GM12892 (cell line): ENCODE data around the gene CLEC18C.
"Not testable (repeated sequence)": the region's sequence is repeated elsewhere in the genome, so short reads cannot be mapped to it uniquely, and the experiment has no call there.

ENCODE experiments used
- DNase-seq: peaks from one replicate; pipeline ENCODE4 v3.0.0; 2011; ENCODE audit not compliant: insufficient read length
- FAIRE-seq: peaks from 2 replicates; lab custom pipeline; 2011; peaks lifted over from hg19 to GRCh38; lab: Jason Lieb, UNC
- POLR2A ChIP-seq: IDR thresholded peaks from 2 replicates; pipeline ENCODE4 v1.6.1; 2011; ENCODE audit warnings: low read depth, low read length, control low read depth
- POLR2AphosphoS5 ChIP-seq: IDR thresholded peaks from 2 replicates; pipeline ENCODE4 v1.6.1; 2011; ENCODE audit warnings: low read depth, low read length, control low read depth
- TAF1 ChIP-seq: IDR thresholded peaks from 2 replicates; pipeline ENCODE4 v1.6.1; 2011; ENCODE audit warnings: low read depth, mild to moderate bottlenecking, control low read depth, low read length, borderline replicate concordance

CLEC18C gene

DNA sequence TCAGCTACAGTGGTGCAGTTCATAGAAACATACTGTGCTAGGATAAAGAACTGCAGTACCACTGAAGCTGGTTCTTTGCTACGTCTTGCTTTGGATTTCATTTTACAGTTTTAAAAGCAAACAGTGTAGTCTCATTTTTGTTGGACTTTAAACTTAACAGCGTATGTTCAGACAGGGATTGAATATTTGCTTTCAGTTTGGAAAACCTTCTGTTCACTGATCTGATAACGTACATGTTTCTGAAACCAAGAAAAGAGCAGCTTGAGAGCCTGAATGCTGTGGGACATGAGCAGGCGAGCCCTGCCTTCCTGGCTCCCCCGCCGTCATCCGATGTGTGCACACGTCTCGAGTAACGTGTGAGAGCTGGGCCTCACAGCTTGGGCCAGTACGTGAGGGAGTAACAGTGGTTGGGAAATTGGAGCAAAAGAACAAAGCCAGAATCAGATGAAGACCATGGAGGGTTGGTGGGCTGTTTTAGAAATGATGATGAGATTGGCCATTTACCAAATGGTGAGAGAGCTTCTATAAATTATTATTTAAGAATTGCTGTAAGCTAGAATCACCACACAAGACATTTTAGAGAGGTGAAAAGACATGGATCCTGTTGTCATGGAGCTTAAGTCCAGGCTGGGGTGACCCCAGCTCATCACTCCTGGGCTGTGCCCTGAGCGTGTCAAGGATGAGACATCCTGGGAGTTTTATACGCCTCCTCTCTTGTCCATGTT is 20.8 kb upstream of the CLEC18C start:
- no peak for DNase-seq
- TF ChIP-seq POLR2A, result no peak
- no peak for TF ChIP-seq POLR2AphosphoS5
- no peak for TF ChIP-seq TAF1
- no peak for FAIRE-seq

DNA sequence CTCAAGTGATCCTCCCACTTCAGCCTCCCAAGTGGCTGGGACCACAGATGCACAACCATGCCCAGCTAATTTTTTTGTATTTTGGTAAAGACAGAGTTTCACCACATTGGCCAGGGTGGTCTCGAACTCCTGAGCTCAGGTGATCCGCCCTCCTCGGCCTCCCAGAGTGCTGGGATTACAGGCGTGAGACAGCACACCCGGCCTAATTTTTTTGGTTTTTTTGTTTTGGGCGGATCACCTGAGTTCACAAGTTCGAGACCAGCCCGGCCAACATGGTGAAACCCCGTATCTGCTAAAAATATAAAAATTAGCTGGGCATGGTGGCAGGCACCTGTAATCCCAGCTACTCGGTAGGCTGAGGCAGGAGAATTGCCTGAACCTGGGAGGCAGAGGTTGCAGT is 18.9 kb upstream of the CLEC18C start:
- not testable (repeated sequence) for DNase-seq, FAIRE-seq

GRCh38 chr16:70156207-70156978 is 17.2 kb upstream of the CLEC18C start:
- DNase-seq (no peak), FAIRE-seq (no peak)
- no peak for TF ChIP-seq TAF1
- TF ChIP-seq POLR2AphosphoS5, result no peak
- no peak for TF ChIP-seq POLR2A

GRCh38 chr16:70157105-70157476 is 16.5 kb upstream of the CLEC18C start:
- TF ChIP-seq POLR2AphosphoS5, result no peak
- no peak for TF ChIP-seq POLR2A
- TF ChIP-seq TAF1, result no peak
- FAIRE-seq (no peak), DNase-seq (no peak)

- FAIRE-seq (no peak), DNase-seq (no peak)
- TF ChIP-seq POLR2A, result no peak
- no peak for TF ChIP-seq TAF1
These were observed 15.9 kb upstream of the CLEC18C start for GRCh38 chr16:70157477-70158260.

- FAIRE-seq (no peak), DNase-seq (no peak)
- no peak for TF ChIP-seq POLR2AphosphoS5
- TF ChIP-seq TAF1, result no peak
- no peak for TF ChIP-seq POLR2A
These were observed 15.2 kb upstream of the CLEC18C start for GRCh38 chr16:70158261-70158939.

- no peak for FAIRE-seq
- TF ChIP-seq POLR2AphosphoS5 (no peak), TAF1 (no peak), POLR2A (no peak)
- no peak for DNase-seq
These were observed 13.9 kb upstream of the CLEC18C start for GRCh38 chr16:70159355-70160348.

- FAIRE-seq, result no peak
- no peak for DNase-seq
- no peak for TF ChIP-seq TAF1
- TF ChIP-seq POLR2AphosphoS5, result no peak
- TF ChIP-seq POLR2A, result no peak
These were observed 13.2 kb upstream of the CLEC18C start for GRCh38 chr16:70160388-70160787.

DNA sequence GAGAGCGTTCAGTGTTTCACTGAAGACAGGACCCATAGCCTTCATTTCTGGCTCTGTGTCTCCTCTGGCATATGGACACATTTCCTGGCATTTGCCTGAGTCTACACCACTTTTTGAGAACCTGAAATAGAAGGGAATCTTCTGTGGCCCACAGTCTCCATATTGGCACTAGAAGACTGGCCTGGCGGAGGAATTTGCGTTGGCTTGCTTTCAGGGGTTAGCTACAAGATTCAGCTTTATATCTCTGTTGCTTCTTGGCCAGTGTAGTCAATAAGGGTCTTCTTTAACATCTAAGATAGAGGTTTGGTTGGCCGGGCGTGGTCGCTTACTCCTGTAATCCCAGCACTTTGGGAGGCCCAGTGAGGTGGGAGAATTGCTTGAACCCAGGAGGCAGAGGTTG is 12.8 kb upstream of the CLEC18C start:
- FAIRE-seq, result no peak
- TF ChIP-seq TAF1, result no peak
- DNase-seq, result no peak

DNA sequence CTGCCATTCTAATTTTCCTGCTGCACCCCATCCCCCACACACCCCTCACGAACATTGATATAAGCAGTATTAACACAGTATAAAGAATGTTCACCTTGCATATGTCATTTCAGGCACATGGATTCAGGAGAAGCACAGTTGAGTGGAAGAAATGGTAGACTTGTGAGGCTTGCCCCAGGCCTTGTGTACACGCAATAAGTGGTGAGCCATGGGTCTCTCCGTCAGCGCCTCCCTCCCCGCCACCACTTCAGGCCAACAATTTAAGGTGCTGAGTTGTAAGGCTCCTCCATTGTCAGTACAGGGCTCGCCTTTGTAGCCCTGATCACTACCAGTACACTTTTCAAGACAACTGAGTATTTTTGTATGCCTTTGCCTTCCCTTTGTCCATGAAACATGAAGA is 12.2 kb upstream of the CLEC18C start:
- TF ChIP-seq POLR2AphosphoS5 (no peak), POLR2A (no peak), TAF1 (no peak)
- no peak for FAIRE-seq
- DNase-seq, result no peak

DNA sequence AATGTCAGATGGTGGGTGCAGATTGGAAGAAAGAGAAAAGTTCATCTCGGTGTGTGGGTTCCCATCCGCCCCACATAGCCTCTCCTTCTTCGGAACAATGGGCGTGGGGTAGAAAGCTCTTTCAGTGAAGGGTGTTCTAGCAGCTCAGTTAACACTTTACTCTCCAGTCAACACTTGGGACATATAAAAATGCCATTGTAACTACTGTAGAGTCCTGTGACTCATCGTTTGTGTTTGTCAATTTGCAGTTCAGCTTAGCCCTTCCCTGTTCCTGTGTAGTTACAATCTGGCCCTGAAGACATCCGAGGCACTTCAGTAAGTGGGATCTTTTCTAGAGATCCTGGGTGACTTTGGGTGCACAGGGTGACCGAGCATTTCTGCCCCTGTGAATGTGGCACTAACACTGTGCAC is 11.5 kb upstream of the CLEC18C start:
- TF ChIP-seq POLR2AphosphoS5 (no peak), TAF1 (no peak), POLR2A (no peak)
- no peak for DNase-seq

DNA sequence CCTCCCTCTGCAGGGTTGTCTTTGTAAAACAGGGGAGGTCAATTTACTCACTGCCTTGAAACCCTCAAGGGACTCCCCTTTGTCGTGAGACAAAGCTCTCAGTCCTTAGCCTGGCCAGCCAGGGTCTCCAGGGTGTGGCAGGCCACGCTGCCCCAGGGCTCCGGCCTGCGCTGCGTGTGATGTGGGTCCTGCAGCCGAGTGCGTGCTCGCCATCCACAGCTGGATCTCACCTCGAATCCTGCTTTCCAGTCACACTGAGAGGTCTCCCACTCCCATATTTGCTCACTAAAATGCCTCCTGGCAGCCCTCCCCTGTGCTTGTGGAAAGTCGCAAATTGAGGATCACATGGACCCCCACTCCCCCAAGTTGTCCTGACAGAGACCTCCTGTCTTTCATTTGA is 10.0 kb upstream of the CLEC18C start:
- no peak for FAIRE-seq
- DNase-seq, result no peak
- no peak for TF ChIP-seq TAF1
- no peak for TF ChIP-seq POLR2AphosphoS5
- no peak for TF ChIP-seq POLR2A

More for the DNA sequence above, 11.5 kb upstream of the CLEC18C start:
- no peak for FAIRE-seq

GRCh38 chr16:70166688-70167087 is 6.9 kb upstream of the CLEC18C start:
- FAIRE-seq, DNase-seq: not testable (repeated sequence)

DNA sequence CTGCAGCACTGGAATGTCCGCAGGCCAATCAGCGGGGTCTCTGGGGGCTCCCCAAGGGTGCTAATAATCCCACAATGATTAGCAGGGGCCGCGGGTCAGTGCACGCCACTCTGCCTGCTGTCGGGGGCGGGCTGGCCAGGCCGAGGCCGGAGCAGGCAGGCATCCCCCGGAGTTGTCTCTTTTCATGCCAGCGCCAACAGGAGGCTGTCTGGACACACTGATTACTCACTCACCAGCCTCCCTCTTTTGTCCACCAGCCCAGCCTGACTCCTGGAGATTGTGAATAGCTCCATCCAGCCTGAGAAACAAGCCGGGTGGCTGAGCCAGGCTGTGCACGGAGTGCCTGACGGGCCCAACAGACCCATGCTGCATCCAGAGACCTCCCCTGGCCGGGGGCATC is 329 bp downstream of the CLEC18C start:
- not testable (repeated sequence) for FAIRE-seq, DNase-seq

- not testable (repeated sequence) for DNase-seq, FAIRE-seq
These were observed 873 bp downstream of the CLEC18C start for GRCh38 chr16:70174387-70174932.

DNA sequence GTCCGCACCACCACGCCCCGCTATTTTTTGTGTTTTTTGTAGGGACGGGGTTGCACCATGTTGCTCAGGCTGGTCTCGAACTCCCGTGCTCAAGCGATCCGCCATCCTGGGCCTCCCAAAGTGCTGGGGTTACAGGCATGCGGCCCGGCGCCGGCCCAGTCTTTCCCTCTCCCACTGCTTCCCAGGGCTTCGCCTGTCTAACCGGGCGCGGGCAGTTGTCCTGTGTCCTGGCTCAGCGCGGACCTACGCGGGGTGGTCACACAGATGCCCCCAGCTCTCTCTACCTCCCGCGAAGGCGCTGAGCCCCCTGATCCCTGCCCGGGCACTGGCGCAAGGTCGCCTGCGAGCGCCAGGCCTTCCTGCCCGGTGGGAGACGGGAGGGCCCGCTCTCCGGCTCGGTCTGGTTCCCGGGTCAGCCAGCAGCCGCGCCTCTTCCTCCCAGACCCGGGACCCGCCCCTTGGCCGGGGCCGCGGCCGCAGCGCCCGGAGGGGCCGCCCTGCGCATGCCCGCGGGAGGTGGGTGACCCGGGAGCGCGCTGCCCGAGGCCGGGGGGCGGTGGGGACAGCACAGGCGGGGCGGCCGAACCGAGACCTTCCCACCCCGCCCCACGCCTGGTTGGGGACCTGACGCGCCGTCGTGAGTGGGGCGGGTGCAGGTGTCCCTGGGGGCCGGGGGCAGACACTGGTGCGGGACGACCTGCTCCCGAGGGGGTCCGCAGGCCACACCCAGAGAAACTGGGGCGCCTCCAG is 14.4 kb downstream of the CLEC18C start:
- FAIRE-seq, result not testable (repeated sequence)

More for the DNA sequence above, 14.4 kb downstream of the CLEC18C start:
- not testable (repeated sequence) for DNase-seq
